Transverse colon (tissue), 4 donors: ENCODE data around the gene TBC1D7. TPM values are rescaled to one million over a fixed set of nuclear protein-coding genes. Genes with fewer than 3 reads are reported as not detected.

Source experiments
- DNase-seq: peaks from one replicate; pipeline ENCODE4 v3.0.0-alpha.2; 2019
- H3K27ac ChIP-seq, 4 donors: fragments of 200-600 bp; sonication (generic); 2 replicates each; pipeline ENCODE4 v1.5.1; 2016 to 2018; ENCODE audit warnings: inconsistent platforms in 4 of 4
- H3K27me3 ChIP-seq: fragments of 200-600 bp; sonication (generic); 2 replicates; pipeline ENCODE4 v1.5.1; 2017; ENCODE audit warnings: inconsistent platforms
- H3K36me3 ChIP-seq, 4 donors: fragments of 200-600 bp; sonication (generic); 2 replicates each; pipeline ENCODE4 v1.5.1; 2017 to 2019; ENCODE audit warnings: inconsistent platforms in 4 of 4
- H3K4me1 ChIP-seq, 4 donors: fragments of 200-600 bp; sonication (generic); 2 replicates each; pipeline ENCODE4 v1.5.1; 2017 to 2020; ENCODE audit warnings: inconsistent platforms in 4 of 4
- H3K4me3 ChIP-seq, 4 donors: fragments of 200-600 bp; sonication (generic); 1 replicate in 1 of 4; 2 replicates in 3 of 4; pipeline versions ENCODE4 v1.5.1 to v1.6.1; 2017 to 2019; ENCODE audit warnings: inconsistent platforms in 4 of 4
- H3K9me3 ChIP-seq, 2 donors: fragments of 200-600 bp; sonication (generic); 2 replicates each; pipeline ENCODE4 v1.5.1; 2017 to 2019; ENCODE audit warnings: inconsistent platforms in 2 of 2
- EP300 ChIP-seq: sonication (generic); formaldehyde crosslinking; IDR thresholded peaks from one replicate; pipeline ENCODE4 v1.6.1; 2017; ENCODE audit warnings: antibody characterized with exemption, low read depth
- POLR2A ChIP-seq: fragments of 450-650 bp; IDR thresholded peaks from one replicate; pipeline ENCODE4 v1.6.1; 2016; ENCODE audit warnings: antibody characterized with exemption, mild to moderate bottlenecking, moderate library complexity
- POLR2AphosphoS5 ChIP-seq, 3 donors: sonication (generic); formaldehyde crosslinking; IDR thresholded peaks; one replicate each; pipeline ENCODE4 v1.6.1; 2016; ENCODE audit warnings: antibody characterized with exemption in 3 of 3
- WGBS, 2 donors: methylation state at CpG; one replicate each; pipeline ENCODE4 v1.1.5; 2018; ENCODE audit warnings: low coverage in 1 of 2; 5-methylcytosine and 5-hydroxymethylcytosine counted together
- in situ Hi-C, 4 donors: fragments of 200-750 bp; cut with MboI; loops; one replicate each; pipeline versions ENCODE4 v1.15.0 to v1.15.1; 2017; ENCODE audit warnings: low sequenced_read_pairs in 3 of 4, low pct_ligation_motif_present in 1 of 4, low pct_unique_long_range_greater_than_20kb in 1 of 4
- intact Hi-C: fragments of 100-400 bp; cut with DNase I; formaldehyde crosslinking; loops from one replicate; pipeline ENCODE4 v1.15.1; 2023; ENCODE audit warnings: low total_unique reads
- total RNA-seq, 4 donors: library from RNA; depleted of rRNA; stranded (reverse); fragments of >200 nt; gene quantifications; one replicate each; pipeline ENCODE4 v1.1.0, GENCODE V29; 2016
- TF ChIP-seq, protein P1 (sequence below), 5 experiments: fragments of 200-600 bp in 3 of 5; fragments of 450-650 bp in 2 of 5; sonication (generic) in 3 of 5; IDR thresholded peaks; 1 replicate in 2 of 5; 2 replicates in 3 of 5; pipeline ENCODE4 v1.5.1; 2016 to 2017; ENCODE audit warnings: antibody characterized with exemption in 5 of 5, inconsistent platforms in 3 of 5, mild to moderate bottlenecking in 2 of 5, moderate library complexity in 1 of 5

The TBC1D7 gene
- total RNA-seq, 4 donors from 2014 or later: 10.5 to 39.8 (median 15.0) TPM

GRCh38 chr6:13268913-13269518 lies 59.3 kb downstream of the TBC1D7 start:
- no peak for DNase-seq
- WGBS, 2 donors: 75% methylated on average over 8 of the region's 8 CpGs; no CpG with 5 or more reads in 1 of the 2 donors
- no peak overlapping the region for H3K4me3 ChIP-seq
- no peak overlapping the region for H3K27ac ChIP-seq
- TF ChIP-seq POLR2AphosphoS5 (IDR thresholded peaks at IDR 0.05): no peak
- TF ChIP-seq EP300: no peak
- TF ChIP-seq POLR2A: no peak
- TF ChIP-seq, protein P1, sequence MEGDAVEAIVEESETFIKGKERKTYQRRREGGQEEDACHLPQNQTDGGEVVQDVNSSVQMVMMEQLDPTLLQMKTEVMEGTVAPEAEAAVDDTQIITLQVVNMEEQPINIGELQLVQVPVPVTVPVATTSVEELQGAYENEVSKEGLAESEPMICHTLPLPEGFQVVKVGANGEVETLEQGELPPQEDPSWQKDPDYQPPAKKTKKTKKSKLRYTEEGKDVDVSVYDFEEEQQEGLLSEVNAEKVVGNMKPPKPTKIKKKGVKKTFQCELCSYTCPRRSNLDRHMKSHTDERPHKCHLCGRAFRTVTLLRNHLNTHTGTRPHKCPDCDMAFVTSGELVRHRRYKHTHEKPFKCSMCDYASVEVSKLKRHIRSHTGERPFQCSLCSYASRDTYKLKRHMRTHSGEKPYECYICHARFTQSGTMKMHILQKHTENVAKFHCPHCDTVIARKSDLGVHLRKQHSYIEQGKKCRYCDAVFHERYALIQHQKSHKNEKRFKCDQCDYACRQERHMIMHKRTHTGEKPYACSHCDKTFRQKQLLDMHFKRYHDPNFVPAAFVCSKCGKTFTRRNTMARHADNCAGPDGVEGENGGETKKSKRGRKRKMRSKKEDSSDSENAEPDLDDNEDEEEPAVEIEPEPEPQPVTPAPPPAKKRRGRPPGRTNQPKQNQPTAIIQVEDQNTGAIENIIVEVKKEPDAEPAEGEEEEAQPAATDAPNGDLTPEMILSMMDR (IDR thresholded peaks at IDR 0.05): no peak
- in situ Hi-C loops: no loop called here
- no peaks in the 10 kb centered on the region for H3K9me3 ChIP-seq
- H3K4me1 ChIP-seq: no peaks in the 10 kb centered on the region
- no peaks in the 10 kb centered on the region for H3K36me3 ChIP-seq
- H3K27me3 ChIP-seq: no peaks in the 10 kb centered on the region
- intact Hi-C loops: no loop called here

DNA sequence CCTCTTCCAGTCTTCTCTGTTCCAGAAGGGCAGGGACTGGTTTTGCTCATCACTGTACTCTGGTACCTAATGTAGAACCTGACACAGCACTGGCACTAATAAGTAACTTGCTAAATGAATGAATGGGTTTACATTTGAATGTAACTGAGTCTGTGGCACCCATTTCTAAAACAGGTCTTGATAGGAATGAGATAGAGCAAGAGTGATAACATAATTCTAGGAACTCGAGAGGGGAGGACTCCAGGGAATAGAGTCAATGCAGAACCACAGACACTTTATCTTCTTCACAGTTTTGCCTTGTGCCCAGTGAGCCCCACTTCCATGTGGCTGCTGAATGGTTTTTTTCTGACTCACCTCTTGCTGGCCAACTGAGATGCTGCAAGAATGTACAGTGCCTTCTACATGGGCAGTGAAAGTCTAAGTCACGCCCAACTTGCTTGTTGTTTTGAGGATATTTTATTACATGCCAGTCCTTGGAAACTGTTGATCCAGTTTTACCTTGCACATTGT lies 61.1 kb downstream of the TBC1D7 start:
- WGBS, 2 donors: 87 to 100% methylated on average over 1 to 2 of the region's 2 CpGs
- TF ChIP-seq, protein P1 (IDR thresholded peaks at IDR 0.05): no peak
- TF ChIP-seq POLR2A: no peak
- no peak for TF ChIP-seq EP300
- TF ChIP-seq POLR2AphosphoS5 (IDR thresholded peaks at IDR 0.05): no peak
- no peaks in the 10 kb centered on the region for H3K4me1 ChIP-seq
- H3K27me3 ChIP-seq: no peaks in the 10 kb centered on the region
- H3K27ac ChIP-seq: no peak overlapping the region
- DNase-seq: no peak
- H3K4me3 ChIP-seq: no peak overlapping the region
- no peaks in the 10 kb centered on the region for H3K36me3 ChIP-seq
- no peaks in the 10 kb centered on the region for H3K9me3 ChIP-seq
- in situ Hi-C loops: no loop called here
- intact Hi-C loops: no loop called here

GRCh38 chr6:13263669-13264068 lies 64.7 kb downstream of the TBC1D7 start:
- DNase-seq: no peak
- intact Hi-C loops (no loop called here), in situ Hi-C loops (no loop called here)
- no peaks in the 10 kb centered on the region for H3K36me3 ChIP-seq
- H3K9me3 ChIP-seq: no peaks in the 10 kb centered on the region
- TF ChIP-seq POLR2A (no peak), EP300 (no peak), POLR2AphosphoS5 (IDR thresholded peaks at IDR 0.05) (no peak)
- TF ChIP-seq, protein P1 (IDR thresholded peaks at IDR 0.05): no peak
- no peaks in the 10 kb centered on the region for H3K4me1 ChIP-seq
- H3K27me3 ChIP-seq: no peaks in the 10 kb centered on the region
- no peak overlapping the region for H3K27ac ChIP-seq
- 92 to 94% methylated on average over 6 of the region's 6 CpGs for WGBS, 2 donors
- H3K4me3 ChIP-seq: no peak overlapping the region

DNA sequence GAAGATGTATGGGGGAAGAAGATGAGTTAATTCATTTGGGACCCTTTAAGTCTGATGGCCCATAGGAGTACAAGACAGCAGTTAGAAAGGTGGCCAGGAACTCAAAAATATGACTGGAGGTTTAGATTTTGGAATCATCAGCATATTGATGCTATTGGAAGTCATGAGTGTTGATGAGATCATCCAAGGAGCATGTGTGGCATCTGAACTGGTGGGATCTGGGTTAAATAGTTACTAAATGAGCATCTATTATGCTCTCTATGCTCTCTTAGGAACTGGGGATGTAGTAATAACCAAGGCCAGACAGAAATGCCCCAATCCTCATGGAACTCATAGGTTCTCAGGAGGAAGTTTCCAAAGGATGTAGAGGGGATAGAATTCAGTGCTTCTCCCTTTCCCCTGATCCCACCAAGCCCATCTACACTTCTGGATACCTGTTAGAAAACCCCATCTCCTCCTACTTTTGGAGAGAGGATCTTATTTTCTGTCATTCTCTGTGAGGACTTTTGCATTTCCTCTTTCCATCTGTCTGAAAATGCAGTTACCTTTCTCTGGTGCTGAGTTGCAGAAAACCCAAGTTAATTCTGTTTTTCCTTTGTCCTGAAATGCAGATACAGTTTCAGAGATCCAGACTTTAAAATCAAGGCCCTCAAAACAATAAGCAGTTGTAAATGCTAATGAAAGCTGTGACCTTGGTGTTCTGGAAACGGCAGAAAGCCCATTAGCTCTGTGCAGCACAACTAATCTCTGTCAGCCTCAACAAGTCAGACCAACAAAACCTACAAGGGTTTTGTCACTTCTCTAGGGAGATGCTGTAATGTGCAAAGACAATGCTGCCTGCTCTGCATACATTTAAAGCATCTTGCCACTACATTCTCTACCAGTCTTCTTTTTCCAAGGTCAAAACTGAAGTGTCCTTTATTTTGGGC lies 65.8 kb downstream of the TBC1D7 start:
- H3K36me3 ChIP-seq: no peaks in the 10 kb centered on the region
- H3K4me1 ChIP-seq: no peaks in the 10 kb centered on the region
- intact Hi-C loops: no loop called here
- WGBS, 2 donors: 17 to 31% methylated on average over 1 of the region's 1 CpG
- H3K27ac ChIP-seq: no peak overlapping the region
- H3K4me3 ChIP-seq: no peak overlapping the region
- TF ChIP-seq POLR2A (no peak), EP300 (no peak), POLR2AphosphoS5 (IDR thresholded peaks at IDR 0.05) (no peak)
- TF ChIP-seq, protein P1 (IDR thresholded peaks at IDR 0.05): no peak
- no peaks in the 10 kb centered on the region for H3K9me3 ChIP-seq
- H3K27me3 ChIP-seq: no peaks in the 10 kb centered on the region
- in situ Hi-C loops: no loop called here
- no peak for DNase-seq
